Erythroblast (primary cell): Measurements from ENCODE around the gene MRFAP1L1.

Experiments
- GATA1 ChIP-seq: IDR thresholded peaks from 2 replicates; pipeline ENCODE4 v1.6.1; 2011; ENCODE audit warnings: low read depth, mild to moderate bottlenecking, control low read depth, low read length, moderate library complexity
- POLR2A ChIP-seq: IDR thresholded peaks from 2 replicates; pipeline ENCODE4 v1.6.1; 2011; ENCODE audit warnings: mild to moderate bottlenecking, low read length

DNA sequence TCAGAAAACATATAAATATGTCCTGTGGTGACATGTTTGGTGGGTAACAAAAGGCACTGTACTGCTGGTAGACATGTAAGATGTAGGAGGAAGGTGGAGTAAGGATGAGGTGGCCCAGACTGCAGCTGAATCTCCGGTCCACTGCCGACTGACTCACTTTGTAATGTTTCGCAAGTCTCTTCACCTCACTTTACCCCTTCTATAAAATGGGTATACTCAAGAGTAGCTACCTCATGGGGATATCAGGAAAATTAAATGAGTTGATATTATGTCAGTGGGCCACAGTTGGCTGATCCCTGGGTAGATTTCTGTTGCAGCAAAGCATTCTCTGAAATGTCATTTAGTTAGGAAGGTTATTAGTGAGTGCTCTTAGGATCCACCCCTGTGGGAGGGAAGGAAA, 47.1 kb downstream of the MRFAP1L1 start:
- no peak for TF ChIP-seq POLR2A
- TF ChIP-seq GATA1, result no peak
